Neural crest cell (in vitro differentiated cells): ENCODE results near the gene DIP2C. TPM values are rescaled to one million over a fixed set of nuclear protein-coding genes. Genes with fewer than 3 reads are reported as not detected.

Experiments
- DNase-seq: peaks from one replicate; pipeline ENCODE4 v3.0.0; 2021; ENCODE audit warnings: low read depth, mixed read lengths, low spot score
- H3K27ac Mint-ChIP-seq: one replicate; pipeline ENCODE4 v1.8.0; 2021; ENCODE audit warnings: mild to moderate bottlenecking, mixed read lengths; ENCODE audit not compliant: unreplicated experiment
- H3K27me3 Mint-ChIP-seq: 2 replicates; pipeline ENCODE4 v1.8.0; 2021; ENCODE audit warnings: low read depth, mild to moderate bottlenecking, mixed read lengths
- H3K36me3 Mint-ChIP-seq: 2 replicates; pipeline ENCODE4 v1.8.0; 2021; ENCODE audit warnings: low read depth, mild to moderate bottlenecking, mixed read lengths
- H3K4me1 Mint-ChIP-seq: 2 replicates; pipeline ENCODE4 v1.8.0; 2021; ENCODE audit warnings: mixed read lengths
- H3K4me3 Mint-ChIP-seq: one replicate; pipeline ENCODE4 v1.8.0; 2021; ENCODE audit warnings: mild to moderate bottlenecking, mixed read lengths
- H3K9me3 Mint-ChIP-seq: 2 replicates; pipeline ENCODE4 v1.8.0; 2021; ENCODE audit warnings: mixed read lengths
- CTCF ChIP-seq: fragments of 200-600 bp; sonication (generic); conservative IDR thresholded peaks from 2 replicates; pipeline ENCODE4 v1.5.0; 2021; ENCODE audit warnings: antibody characterized with exemption, mild to moderate bottlenecking
- total RNA-seq: library from RNA; stranded (reverse); gene quantifications from 2 replicates; pipeline ENCODE4 v1.2.1, GENCODE V29; 2021

The DIP2C gene
- total RNA-seq, 1 donor from 2014 or later = 21.7 TPM

- Mint-ChIP-seq H3K27me3 (no peaks in the 10 kb centered on the region), H3K9me3 (no peaks in the 10 kb centered on the region), H3K27ac (no peak overlapping the region), H3K36me3 (peaks cover 11% of the 10 kb centered on the region), H3K4me1 (peaks cover 52% of the 10 kb centered on the region), H3K4me3 (no peak overlapping the region)
- DNase-seq = no peak
- TF ChIP-seq CTCF = no peak
Measured at GRCh38 chr10:484441-484924, 205.0 kb downstream of the DIP2C start.

DNA sequence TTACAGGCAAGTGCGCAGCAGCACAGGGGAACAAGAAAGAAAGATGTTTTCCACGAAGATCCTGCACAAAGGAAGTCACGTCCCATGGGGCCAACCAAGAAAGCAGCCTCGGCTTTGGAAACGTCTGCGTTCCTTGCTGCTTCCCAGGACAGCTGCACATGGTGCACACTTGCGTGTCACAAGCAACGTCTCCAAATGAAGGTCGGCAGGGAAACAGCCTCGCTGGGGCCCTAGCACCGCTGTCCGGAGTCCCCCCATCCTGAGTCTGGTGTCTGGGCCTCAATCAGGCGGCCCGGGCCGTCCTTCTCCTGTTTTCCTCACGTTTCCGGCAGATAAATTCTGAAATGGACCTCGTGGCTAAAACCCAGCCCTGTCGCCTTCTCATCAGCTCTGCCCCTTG is 206.2 kb downstream of the DIP2C start:
- Mint-ChIP-seq H3K36me3 (peaks cover 16% of the 10 kb centered on the region), H3K9me3 (peaks cover 4% of the 10 kb centered on the region), H3K27me3 (no peaks in the 10 kb centered on the region), H3K4me3 (no peak overlapping the region), H3K4me1 (peaks cover 52% of the 10 kb centered on the region), H3K27ac (no peak overlapping the region)
- DNase-seq = no peak
- TF ChIP-seq CTCF = no peak

DNA sequence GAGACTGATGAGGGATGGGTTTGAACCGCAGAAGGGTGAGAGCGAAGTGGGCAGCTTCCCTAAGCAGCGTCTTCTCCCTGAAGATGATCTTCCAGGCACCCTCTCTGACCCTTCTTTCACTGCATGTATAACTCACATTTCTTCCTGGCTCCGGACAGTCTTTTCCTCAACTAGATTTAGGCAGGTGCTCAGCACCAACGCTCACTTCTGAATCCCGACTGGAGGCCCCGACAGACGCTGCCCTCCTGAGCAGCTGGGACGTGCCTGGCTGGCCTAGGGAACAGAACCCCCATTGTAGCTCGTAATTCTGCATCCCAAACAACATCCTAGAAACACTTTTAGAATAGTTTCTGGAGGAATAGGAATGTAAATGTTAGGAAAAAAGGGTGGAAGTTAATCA is 206.6 kb downstream of the DIP2C start:
- Mint-ChIP-seq H3K27ac (no peak overlapping the region), H3K9me3 (peaks cover 4% of the 10 kb centered on the region), H3K27me3 (no peaks in the 10 kb centered on the region), H3K4me1 (peaks cover 49% of the 10 kb centered on the region), H3K36me3 (peaks cover 16% of the 10 kb centered on the region), H3K4me3 (no peak overlapping the region)
- TF ChIP-seq CTCF = no peak
- DNase-seq = no peak

DNA sequence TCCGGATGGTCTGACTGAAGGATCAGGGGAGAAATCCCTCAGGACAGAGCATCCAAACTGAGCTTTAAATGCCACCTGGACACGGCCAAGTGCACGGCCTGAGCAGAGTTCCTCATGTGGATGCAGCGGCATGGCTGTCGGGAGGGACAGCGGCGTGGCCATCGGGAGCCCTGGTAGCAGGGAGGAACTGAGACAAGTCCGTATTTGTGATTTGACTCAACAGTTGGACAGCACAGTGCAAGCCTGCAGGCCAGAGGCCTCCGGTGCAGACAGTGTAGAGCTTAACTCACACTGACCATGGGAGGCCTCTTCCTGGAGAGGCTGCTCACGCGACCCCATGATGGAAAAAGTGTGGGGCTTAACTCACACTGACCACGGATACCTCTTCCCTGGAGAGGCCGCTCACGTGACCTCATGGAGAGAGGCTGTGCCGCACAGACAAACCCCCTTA is 207.4 kb downstream of the DIP2C start:
- Mint-ChIP-seq H3K27me3 (no peaks in the 10 kb centered on the region), H3K4me3 (no peak overlapping the region), H3K27ac (no peak overlapping the region), H3K36me3 (peaks cover 16% of the 10 kb centered on the region), H3K9me3 (peaks cover 4% of the 10 kb centered on the region), H3K4me1 (peaks cover 45% of the 10 kb centered on the region)
- DNase-seq = no peak
- no peak for TF ChIP-seq CTCF

DNA sequence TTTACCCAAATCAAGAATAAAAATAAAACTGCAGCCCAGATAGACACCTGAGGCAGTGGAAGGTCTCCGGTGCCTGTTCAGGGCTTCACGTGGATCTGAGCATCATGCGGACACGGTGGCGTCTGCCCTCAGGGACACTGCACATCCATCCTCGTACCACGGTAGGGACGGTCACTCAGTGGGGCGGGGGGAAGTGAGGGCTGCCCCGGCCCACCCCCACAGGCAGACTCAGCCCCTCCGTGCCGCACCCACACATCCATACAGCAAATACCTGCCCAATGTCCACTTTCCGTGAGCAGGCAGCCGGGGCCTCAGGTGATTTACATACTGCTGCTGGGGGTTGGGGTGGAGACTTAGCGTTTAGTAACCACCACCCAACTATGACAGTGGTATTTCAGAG is 207.8 kb downstream of the DIP2C start:
- peaks cover 8% of the 10 kb centered on the region for H3K9me3 Mint-ChIP-seq
- no peak for DNase-seq
- peaks cover 20% of the 10 kb centered on the region for H3K36me3 Mint-ChIP-seq
- H3K27ac Mint-ChIP-seq = no peak overlapping the region
- peaks cover 45% of the 10 kb centered on the region for H3K4me1 Mint-ChIP-seq
- no peaks in the 10 kb centered on the region for H3K27me3 Mint-ChIP-seq
- no peak overlapping the region for H3K4me3 Mint-ChIP-seq
- TF ChIP-seq CTCF = no peak
